Hematopoietic multipotent progenitor cell treated with erythropoietin and hydrocortisone succinate and interleukin-3 and kit ligand, for 4 days (in vitro differentiated cells): ENCODE results near the gene CCDC33.

Experiments used
- DNase-seq: peaks from one replicate; pipeline ENCODE4 v3.0.0-alpha.2; 2015

Gene CCDC33

DNA sequence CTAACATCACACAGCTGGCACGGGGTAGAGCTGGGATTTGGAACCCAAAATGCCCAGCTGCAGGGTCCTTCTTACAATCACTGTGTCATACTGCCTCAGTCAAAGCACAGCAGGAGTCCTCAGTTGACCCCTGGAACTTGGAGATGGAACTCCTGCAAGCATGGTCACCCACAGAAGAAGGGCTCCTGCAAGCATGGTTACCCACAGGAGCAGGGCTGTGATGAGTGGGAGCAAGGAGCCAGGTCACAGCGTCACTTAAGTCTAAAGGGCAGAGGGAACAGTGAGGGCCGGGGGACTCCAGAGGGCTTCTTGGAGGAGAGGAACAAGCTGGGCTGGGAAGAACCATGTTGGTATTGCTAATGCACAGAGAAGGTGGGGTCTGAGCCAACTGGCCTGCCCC is 24.9 kb downstream of the CCDC33 start:
- no peak for DNase-seq

DNA sequence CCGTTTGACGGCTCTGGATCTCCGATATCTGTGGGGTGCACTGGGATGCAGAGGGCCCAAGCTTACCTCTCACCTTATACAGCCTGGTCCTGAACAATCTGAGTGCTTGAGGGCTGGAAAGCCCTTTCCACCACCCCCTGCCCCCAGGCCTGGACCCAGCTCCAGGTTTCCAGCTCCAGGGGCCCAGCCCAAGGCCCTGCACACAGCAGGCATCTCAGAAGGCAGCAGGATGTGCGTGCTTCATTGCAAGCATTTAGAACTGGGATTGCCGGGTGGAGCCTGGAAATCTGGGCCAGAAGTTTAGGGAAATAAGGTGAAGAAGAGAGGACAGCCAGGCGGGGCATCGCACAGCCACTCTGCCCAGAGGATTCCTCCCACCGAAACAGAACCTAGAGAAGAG is 25.6 kb downstream of the CCDC33 start:
- DNase-seq, result no peak

DNA sequence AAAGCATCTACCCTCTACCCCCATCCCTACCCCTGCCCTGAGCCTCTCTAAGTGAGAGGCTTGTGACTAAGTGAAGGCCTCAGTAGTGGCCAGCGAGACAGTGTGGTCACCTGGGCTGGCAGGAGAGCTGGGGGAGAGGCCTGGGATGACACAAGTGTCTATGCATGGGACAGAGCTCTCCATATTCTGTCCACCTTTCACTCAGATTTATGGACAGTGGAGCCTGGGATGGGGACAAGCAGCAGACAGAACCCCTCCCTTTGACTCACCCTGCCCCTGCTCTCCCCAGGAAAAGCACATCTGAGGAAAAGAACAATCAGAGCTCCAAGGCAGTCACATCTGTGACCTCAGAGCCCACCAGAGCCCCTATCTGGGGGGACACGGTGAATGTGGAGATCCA is 26.0 kb downstream of the CCDC33 start:
- no peak for DNase-seq

DNA sequence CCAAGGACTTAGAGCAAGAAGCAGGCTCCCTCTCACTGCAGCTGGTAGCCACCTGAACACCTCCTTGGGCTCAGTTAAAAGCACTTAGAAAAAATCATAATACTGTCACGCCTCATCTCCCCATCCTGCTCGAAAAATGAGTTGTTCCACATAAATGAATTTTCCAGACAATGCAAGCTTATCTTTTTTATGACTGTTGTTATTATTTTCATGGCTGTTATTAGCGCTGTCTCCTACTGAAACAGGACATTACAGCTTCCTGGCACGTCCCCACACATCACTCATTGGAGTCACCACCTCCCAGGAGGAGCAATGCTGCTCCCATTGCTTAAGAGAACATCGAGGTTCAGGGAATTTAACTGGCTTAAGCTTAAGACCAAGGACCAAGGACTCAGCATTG is 26.5 kb downstream of the CCDC33 start:
- DNase-seq, result no peak

DNA sequence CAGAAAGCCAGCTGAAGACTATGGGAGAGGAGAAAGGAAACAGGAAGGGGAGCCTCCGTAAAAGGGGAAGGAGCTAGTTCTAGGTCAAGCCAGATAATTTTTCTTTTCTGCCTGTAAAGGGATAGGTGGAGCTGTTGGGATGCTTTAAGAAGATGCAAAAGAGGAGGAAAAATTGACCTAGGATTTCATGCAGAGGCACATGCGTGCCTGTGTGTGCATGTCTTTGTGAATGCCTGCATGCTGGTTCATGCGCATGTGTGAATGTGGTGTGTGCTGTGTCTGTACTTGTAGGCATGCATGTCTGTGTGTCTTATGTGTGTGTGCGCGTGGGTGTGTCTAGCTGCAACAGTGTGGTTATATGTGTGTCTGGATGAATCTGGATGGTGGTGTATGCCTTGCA is 27.3 kb downstream of the CCDC33 start:
- DNase-seq, result no peak

DNA sequence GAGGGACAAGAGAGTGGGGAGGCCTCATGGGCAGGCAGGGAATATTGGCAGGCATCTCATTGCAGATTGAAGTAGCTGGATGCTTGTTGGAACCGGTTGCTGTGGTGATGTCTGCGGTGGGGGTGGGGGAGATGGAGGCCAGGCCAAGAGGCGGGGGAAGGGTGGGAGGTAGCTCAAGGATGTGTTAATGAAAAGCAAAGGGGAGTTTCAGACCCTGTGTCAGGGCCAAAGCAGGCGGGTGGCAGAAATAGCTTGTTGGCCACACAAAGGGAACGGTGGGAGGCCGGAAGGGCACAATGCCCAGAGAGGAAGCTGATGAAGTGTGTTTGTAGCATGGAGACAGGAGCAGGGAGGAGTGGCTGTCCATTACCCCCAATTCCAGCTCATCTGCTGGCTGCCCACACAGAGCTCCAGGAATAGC is 28.0 kb downstream of the CCDC33 start:
- no peak for DNase-seq

DNA sequence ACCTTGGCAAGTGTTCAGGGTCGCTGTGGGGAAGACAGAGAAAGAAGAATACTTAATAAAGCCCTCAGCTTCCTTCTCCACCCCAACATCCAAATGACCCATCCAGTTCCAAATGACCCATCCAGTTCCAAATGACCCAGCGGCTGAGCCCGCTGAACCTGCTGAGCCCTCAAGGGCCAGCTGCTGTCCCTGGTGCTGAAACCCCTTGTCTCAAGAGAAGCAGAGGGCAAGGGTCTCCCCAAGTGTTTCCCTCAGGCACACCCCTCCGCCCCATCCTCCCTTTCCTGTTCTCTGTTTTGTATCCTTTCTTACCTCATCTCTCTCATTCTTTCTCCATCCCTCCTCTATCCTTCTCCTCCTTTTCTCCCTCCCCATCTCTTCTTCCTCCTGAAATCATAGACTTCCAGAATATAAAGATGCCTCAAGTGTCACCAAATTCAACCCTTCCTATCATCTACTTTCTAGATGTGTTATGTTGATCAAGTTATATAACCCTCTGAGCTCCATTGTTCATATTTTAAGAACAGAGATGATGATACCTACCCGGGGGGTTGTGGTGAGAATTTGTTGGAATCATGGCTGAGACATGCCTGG is 29.0 kb downstream of the CCDC33 start:
- peak; percentile 70 for DNase-seq

DNA sequence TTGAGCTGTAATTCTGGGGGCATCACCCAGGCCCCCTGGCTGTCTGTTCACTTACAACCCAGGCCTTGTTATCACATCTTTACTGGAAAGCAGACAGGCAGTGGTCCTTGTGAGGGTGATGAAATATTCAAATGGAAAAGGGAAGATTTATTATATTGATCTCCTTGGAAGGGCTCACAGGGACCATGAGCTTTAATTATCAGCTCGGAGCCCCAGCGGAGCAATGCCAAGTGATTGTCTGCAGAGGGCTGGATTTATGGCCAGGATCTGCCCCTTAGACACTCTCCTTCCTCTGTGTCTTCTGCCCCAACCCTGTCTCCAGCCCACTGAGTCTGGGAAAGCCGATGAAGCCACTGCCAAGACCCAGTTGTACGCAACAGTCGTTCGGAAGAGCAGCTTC is 31.9 kb downstream of the CCDC33 start:
- DNase-seq, result no peak

DNA sequence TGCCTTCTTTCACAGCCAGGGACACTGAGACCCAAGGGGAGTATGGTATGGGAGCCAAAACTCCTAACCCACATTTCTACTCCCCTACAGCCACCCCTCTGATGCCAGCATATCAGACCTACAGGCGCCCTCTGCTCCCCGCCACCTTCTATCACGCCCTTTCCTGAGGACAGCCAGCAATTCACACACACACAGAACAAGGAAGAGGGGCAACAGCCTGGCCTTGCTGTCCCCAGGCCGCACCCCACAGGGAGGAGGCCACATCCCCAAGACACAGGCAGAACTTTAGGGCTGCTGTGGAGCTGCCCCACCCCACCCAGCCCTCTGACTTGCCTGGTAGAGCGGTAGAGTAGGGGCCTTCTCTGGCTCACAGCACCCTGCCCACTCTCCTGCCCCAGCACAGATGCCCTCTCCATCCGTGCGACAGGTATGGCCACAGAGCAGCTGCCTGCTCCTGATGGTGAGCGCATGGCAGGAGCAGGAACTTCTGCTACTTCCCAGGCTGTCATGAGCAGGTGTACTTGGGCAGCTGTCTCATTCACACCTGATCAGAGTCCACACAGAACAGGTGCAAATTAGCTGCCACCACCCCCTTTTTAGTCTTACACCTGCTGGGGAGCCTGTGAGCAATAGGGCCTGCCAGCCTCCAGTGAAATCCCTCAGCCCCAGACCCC is 33.4 kb downstream of the CCDC33 start:
- DNase-seq, result no peak

DNA sequence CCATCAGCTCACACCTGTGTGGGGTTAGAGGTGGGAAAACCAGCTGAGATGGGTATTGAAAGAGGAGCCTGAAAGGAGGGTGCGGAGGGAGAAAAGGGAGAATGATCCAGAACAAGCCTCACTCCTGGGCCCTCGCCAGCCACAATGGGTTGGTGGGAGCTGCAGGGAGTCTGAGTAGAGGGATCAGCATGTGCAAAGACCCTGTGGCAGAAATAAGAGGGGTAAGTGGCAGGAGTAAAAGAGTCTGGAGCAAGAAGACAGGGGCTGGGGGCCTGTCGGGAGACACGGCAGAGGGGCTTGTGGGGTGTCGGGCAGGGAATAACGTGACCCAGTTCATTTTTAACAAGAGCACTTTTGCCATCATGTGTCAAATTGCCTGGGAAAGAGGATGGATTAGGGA is 34.0 kb downstream of the CCDC33 start:
- no peak for DNase-seq

DNA sequence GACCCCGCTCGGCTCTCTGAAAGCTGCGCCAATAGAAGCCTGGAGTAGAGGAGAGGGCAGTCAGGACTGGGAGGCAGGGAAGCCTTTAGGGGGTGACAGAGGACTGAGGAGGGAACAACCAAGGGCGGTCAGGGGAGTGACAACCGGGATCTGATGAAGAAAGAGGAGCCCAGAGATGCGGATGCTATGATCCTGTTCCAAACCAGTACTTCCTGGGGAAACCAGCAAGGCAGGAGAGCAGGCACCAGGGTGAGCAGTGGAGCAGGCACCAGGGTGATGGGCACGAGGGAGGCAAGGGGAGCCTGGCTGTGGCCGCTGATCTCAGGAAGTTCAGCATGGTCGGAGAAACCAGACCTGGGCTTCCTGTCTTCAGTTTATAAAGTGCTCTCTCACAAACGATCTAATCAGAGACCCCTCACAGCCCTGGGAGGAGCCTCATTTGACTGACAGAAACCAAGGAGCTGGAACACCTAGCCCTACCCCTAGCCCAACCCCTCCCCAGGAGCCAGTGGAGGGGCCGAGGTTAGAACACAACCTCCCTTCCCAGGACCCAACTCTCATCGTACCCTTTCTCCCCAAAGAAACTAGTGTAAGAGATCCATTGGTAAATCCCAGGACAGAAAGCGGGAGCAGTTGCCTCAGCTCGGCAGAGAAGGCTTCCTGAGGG is 34.9 kb downstream of the CCDC33 start:
- peak; percentile 20 for DNase-seq

DNA sequence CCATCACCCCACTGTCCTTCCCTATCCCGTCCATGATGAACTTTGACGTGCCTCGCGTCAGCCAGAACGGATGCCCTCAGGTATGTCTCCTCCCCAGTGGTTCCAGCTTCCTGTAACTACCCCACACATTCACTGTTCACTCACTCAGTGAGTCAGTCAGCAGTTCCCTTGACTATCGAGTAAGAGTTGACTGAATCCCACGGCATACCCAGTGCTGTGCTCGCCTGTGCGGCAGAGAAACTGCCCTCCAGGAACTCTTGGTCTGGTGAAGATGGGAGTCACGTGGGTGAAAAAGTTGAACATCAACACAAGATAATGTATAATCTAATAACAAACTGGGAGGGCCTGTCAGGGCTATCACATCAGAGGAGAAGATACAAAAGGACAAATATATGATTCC is 36.7 kb downstream of the CCDC33 start:
- no peak for DNase-seq

DNA sequence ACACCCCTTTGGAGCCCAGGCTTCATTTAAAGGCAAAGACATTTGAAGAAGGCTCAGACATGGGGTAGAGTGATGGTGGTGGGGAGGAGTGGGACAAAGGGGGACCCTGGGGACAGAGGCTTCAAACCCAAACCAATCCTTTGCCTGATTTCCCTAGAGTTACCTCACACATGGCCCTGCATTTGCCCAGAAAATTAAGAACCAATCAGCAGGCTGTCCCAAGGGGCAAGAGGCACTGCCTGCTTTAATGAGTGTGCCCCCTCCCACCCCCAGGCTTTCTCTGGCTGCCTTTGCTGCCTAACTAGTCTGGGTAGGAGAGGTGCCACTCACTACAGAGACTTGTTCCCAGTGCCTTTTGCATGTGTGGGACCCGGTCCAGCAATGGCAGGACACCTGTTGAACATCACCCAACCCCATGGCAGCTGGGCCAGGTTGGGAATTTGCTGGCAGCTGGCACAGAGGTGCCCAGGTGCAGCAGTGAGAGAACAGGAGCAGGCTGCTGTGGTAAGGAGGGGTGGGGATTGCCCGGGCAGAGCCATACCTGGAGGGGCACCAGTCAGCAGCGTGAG is 38.4 kb downstream of the CCDC33 start:
- DNase-seq, result no peak

DNA sequence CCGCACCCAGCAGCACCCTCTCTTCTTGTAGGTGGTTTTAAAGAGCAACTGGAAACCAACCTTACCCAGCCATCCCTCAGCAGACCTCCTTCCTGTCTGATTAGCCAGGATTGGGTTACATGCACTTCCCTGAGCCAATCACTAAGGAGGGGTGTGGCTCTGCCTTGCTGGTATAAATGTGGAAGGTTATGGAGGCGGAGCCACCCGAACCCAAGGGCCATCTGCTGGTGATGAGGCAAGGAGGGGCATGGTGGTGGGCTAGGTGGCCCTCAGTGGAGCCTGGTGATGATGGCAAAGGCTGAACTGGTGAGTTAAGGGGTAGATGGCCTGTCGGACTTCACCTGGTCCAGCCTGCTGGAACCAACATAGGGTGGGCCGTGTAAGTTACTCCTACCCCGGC is 39.8 kb downstream of the CCDC33 start:
- DNase-seq, result peak; percentile 44

DNA sequence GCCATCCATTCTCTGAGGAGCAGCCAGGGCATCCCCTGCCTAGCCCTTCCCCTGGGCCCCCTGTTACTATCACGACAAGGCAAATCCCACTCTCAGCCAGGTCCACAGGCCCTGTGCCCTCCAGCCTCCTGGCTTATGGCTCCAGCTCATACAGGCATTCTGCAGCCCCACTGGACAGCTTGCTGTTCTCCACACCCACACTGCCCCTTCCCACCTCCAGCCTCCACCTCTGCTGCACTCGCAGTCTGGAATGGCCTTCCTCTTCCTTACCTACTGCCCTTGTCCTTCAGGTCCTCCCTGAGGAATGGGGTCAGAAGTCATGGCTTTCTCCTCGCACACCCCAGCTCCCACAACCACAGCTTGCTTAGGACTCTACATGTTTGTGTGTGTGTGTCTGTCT is 40.4 kb downstream of the CCDC33 start:
- no peak for DNase-seq

DNA sequence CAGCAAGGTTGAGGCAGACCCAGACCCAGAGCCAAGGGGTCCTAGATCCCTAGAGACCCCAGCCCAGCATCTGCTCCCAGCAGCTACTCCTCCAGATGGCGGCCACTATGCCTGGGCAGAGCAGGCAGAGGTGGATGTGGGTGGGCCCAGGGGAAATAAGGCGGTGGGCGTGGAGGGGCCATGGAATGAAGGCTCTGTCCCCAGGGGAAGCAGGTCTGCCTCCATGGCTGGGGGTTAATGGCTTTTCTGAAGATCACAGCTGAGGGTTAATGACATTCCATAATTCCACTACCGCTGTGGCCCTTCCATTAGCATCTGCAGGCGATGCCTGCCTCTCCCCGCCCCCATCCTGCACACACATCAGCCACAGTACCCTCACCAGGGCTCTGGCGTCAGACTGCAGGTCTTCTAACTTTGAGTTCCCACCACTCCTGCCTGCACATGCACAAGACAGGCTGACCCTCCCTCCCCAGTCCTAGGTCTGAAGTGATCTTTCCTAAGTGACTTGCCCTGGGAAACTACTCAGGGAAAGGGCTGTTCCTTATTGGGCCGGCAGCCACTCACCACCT is 41.2 kb downstream of the CCDC33 start:
- DNase-seq, result no peak

DNA sequence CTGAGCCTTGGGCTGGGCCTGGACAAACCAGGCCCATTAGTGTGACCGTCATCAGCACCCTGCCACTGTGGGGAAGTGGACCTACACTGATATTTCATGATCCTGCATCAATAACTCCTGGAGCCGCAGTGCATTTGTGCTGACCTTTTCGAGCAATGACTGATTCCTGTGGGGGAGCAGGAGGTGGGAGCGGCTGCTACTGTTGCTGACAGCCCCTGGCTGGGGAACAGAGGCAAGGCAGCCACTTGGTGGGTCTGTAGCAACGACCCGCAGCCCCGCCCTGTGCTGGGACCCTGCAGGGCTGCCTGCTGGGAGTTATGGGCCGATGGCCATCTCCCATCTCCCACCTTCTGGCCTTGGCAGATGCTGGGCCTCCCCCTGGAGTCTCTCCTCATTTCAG is 42.1 kb downstream of the CCDC33 start:
- no peak for DNase-seq

DNA sequence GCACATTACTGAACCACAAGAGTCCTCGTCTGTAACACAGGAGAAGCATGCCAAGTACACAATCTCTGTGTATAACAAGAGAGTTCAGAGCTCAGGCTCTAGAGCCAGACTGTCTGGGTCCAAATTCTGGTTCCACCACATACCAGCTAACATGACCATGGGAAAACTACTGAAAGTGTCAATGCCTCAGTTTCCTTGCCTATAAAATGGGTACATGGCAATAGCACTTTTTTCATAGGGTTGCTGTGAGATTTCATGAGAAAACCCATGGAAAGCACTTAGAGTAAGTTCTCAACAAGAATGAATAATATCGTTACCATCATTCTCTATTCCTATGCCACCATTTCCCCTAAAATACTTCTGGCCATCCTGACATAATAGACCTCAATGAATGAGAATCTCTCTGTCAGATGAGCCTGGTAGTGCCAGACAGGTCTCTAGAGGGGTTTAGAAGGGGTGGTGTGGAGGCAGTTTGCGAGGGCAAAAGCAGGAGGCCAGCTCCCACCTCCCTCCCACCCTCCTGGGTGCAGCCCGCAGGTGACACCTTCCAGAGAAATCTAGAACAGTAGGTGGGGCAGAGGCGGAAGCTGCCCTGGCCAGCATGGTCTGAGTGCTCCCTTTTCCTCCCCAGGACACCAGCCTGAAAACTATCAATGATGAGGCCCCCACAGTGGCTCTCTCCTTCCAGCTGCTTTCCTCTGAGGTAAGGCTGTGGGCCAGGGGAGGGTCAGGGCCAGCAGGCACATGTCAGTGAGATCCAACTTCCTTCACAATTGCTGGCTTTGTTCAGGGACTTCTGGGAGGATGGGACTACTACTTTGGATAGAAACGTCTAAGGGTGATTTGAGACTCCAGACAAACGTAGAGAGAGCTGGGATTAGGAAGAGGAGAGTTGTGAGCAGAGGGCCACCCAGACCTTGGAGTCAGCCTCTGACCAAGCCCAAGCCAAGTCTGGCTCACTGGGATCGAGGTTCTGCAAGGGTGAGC is 45.3 kb downstream of the CCDC33 start:
- no peak for DNase-seq

DNA sequence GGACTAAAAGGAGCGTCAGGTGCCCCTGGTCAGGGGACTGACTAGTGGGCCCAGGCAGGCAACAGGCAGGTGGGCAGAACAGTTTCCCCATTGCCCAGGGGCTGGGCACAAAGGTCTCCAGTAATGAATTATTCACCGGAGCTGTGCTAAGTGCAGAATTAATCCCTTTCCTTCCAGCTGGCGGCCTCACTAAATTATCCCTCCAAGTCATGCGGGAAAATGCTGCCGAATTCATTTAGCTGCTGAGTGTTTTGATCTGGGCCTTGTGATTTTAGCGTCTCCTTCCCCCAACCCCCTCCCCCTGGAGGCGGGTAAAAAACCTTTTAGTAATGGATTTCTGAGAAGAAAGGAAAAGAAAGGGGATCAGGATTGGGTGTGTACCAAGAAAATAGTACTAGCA is 47.2 kb downstream of the CCDC33 start:
- no peak for DNase-seq

DNA sequence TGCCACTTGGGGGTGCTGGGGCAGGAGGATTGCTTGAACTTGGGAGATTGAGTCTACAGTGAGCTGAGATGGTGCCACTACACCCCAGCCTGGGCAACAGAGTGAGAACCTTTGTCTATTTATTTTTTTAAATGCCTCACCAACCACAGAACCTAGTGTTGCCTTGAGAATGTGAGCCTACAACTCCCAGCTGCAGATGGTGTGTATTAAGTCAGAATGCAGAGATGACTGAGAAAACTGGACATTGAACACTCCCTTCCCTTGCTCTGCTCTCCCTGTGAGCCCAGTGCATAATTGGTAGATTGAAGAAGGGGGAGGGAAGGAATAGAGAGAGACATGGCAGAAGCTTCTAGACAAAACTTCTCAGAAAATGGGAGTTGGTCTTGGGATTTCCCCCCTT is 53.5 kb downstream of the CCDC33 start:
- DNase-seq, result no peak

DNA sequence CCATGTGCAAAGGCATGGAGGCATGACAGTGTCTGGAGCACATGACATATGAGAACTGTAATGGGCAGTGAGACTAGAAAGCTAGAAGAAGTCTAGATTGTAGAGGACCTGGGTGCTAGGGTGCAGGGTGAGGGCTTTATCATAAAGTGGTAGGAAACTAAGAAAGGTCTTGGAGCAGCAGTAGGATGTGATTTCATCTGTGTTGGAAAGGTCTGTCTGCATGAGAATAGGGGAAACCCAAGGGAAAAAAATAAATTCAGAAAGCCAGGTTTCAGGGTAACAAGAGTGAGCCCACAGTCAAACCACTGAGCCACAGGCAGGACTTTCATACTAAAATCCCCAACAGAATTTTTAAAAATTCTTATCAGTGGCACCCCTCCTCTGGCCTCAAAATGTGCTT is 54.5 kb downstream of the CCDC33 start:
- DNase-seq, result no peak
